ENCODE measurements around the gene LTB4R.

The LTB4R gene

DNA sequence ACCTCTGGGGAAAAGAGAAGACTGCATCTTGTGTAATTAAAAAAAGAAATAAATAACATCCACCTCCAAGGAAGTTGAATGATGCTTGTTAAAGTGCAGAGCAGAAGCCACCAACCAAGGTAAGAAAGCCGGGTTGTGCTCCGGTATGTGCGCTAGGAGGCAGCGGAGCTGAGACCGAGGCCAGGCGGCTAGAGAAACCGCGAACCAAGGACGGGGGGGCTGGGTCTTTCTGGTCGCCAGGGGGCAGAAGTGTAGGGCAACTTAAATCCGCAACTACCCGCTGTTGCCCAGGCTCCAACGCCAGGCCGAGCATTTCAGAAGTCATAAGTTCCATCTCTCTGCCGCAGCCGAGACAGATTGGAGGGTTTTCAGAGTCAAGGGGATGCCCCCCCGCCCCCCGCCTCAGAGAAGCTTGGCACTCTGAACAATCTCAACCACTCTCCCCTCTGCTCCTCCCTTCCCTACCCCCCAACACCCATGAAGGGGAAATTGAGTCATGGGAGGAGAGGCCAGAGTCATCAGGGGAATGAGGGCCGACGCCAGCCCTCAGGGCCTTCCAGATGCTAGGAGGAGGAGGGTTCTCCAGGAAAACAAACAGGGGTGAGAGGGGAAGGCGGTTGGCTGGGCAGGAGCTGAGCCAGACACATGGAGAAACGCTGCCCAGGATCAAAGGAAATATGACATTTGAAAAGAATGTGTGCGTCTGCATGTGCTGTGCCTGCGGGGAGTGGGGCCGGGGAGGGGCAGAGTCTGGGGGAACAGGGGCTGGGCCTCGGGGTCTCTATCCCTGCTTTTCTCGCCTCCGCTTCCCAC, 54.5 kb downstream of the LTB4R start:
- DNase-seq (ENCODE audit: extremely low read depth, low read depth) = peak; percentile 76
- peak overlapping the region; percentile 94 for H3K4me3 ChIP-seq (replicated peaks; ENCODE audit: low read depth, low read length)
- TF ChIP-seq, protein P1, sequence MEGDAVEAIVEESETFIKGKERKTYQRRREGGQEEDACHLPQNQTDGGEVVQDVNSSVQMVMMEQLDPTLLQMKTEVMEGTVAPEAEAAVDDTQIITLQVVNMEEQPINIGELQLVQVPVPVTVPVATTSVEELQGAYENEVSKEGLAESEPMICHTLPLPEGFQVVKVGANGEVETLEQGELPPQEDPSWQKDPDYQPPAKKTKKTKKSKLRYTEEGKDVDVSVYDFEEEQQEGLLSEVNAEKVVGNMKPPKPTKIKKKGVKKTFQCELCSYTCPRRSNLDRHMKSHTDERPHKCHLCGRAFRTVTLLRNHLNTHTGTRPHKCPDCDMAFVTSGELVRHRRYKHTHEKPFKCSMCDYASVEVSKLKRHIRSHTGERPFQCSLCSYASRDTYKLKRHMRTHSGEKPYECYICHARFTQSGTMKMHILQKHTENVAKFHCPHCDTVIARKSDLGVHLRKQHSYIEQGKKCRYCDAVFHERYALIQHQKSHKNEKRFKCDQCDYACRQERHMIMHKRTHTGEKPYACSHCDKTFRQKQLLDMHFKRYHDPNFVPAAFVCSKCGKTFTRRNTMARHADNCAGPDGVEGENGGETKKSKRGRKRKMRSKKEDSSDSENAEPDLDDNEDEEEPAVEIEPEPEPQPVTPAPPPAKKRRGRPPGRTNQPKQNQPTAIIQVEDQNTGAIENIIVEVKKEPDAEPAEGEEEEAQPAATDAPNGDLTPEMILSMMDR (IDR thresholded peaks at IDR 0.05; ENCODE audit: low read depth, low read length, missing control alignments) = peak; percentile 85

DNA sequence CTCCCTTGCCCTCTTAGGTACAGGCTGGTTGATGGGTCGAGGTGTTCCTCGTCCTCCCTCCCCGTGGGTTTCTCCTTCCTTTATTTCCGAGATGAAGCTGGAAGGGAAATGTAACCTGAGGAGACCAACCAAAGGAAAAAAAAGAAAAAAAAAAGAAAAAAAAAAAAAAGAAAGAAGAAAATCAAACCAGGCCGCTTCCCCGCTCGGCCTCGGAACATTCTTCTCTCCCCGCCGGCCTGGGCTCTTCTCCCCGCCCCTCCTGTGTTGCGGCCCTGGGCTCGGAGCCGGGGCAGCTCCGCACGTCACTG, 55.1 kb downstream of the LTB4R start:
- TF ChIP-seq, protein P1 (IDR thresholded peaks at IDR 0.05; ENCODE audit: low read depth, low read length, missing control alignments) = no peak
- DNase-seq (ENCODE audit: extremely low read depth, low read depth) = peak; percentile 48
- H3K4me3 ChIP-seq (replicated peaks; ENCODE audit: low read depth, low read length) = peak overlapping the region; percentile 94

DNA sequence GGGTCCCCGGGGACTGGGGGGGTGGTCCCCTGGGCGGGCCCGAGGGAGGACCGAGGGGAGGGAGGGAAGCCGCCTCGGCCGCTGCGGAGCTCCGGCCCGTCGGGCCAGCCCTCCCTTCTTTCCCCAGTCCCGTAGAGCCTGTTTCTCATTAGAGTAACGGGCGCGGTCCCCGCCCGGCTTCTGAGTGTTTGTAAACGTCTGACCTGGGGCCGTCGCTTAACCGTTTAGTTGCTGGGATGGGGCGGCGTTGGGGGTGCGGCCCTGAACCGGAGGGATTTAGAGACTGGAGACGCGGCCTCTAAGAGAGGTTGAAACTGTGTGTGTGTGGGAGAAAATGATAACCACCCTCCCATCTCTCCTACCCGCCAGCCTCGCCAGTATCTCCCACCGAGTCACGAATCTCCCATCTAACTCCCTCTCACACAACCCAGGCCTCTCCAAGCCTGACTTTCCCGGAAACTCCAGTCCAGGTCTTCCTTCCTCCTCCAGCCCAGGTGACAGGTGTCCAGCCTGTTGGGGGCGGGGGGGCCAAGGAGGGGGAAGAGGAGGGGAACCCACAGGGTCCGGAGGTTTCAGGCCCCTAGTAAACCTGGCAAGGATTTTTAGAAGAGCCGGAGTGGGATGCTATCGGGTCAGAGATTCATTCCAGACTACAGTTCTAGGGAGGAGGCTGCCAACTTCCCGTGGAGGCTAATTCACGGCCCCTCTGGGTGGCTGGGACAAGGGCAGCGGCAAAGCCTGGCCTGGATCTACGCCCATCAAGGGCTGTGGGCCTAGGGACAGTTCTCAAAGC, 55.6 kb downstream of the LTB4R start:
- peak; percentile 89 for DNase-seq (ENCODE audit: extremely low read depth, low read depth)
- H3K4me3 ChIP-seq (replicated peaks; ENCODE audit: low read depth, low read length) = peak overlapping the region; percentile 94

More for the DNA sequence above, 55.6 kb downstream of the LTB4R start:
- TF ChIP-seq, protein P1 (IDR thresholded peaks at IDR 0.05; ENCODE audit: low read depth, low read length, missing control alignments) = no peak

Data from HFF-Myc (cell line).